GM12872 (cell line): ENCODE results near the gene PSMB3.

ENCODE experiments used
- CTCF ChIP-seq: IDR thresholded peaks from 3 replicates; pipeline ENCODE4 v1.5.1; 2011; ENCODE audit warnings: low read depth, mild to moderate bottlenecking, low read length, moderate library complexity; ENCODE audit not compliant: insufficient read depth

Gene PSMB3

GRCh38 chr17:38747463-38748148 lies 4.9 kb upstream of the PSMB3 start:
- no peak for TF ChIP-seq CTCF

GRCh38 chr17:38748149-38748891 lies 4.2 kb upstream of the PSMB3 start, which contains the start of gene PCGF2:
Gene PCGF2, minus strand, starts transcription at chr17:38748336. Its CDS starts 7,934 bp downstream, at chr17:38740402.
- no peak for TF ChIP-seq CTCF

GRCh38 chr17:38748892-38749222 lies 3.7 kb upstream of the PSMB3 start:
- TF ChIP-seq CTCF: no peak

GRCh38 chr17:38749223-38750043 lies 3.1 kb upstream of the PSMB3 start:
- TF ChIP-seq CTCF: 0 out of 3 replicates have a peak, but pooled peaks have one; percentile 4

GRCh38 chr17:38750044-38750311 lies 2.6 kb upstream of the PSMB3 start:
- TF ChIP-seq CTCF: no peak

- TF ChIP-seq CTCF: no peak
Observed at GRCh38 chr17:38750312-38751121, 2.0 kb upstream of the PSMB3 start.
